ENCODE measurements around the gene CRLF2. TPM values are rescaled to one million over a fixed set of nuclear protein-coding genes. Genes with fewer than 3 reads are reported as not detected.

The CRLF2 gene
- total RNA-seq, 3 donors from 2014 or later = 0.31 to 0.63 TPM; not detected in 1

- no peak for DNase-seq
- Histone ChIP-seq H3K36me3 (ENCODE audit: low read depth) (no peaks in the 10 kb centered on the region), H3K9me3 (no peaks in the 10 kb centered on the region), H3K4me1 (ENCODE audit: low read depth) (no peaks in the 10 kb centered on the region), H3K4me3 (no peak overlapping the region)
- TF ChIP-seq, protein P1, sequence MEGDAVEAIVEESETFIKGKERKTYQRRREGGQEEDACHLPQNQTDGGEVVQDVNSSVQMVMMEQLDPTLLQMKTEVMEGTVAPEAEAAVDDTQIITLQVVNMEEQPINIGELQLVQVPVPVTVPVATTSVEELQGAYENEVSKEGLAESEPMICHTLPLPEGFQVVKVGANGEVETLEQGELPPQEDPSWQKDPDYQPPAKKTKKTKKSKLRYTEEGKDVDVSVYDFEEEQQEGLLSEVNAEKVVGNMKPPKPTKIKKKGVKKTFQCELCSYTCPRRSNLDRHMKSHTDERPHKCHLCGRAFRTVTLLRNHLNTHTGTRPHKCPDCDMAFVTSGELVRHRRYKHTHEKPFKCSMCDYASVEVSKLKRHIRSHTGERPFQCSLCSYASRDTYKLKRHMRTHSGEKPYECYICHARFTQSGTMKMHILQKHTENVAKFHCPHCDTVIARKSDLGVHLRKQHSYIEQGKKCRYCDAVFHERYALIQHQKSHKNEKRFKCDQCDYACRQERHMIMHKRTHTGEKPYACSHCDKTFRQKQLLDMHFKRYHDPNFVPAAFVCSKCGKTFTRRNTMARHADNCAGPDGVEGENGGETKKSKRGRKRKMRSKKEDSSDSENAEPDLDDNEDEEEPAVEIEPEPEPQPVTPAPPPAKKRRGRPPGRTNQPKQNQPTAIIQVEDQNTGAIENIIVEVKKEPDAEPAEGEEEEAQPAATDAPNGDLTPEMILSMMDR (IDR thresholded peaks at IDR 0.05) = no peak
- intact Hi-C loops (cut with DNase I, micrococcal nuclease) = no loop called here
- ATAC-seq = no peak
Observed at GRCh38 chrX:1150569-1151347, 61.7 kb downstream of the CRLF2 start.

DNA sequence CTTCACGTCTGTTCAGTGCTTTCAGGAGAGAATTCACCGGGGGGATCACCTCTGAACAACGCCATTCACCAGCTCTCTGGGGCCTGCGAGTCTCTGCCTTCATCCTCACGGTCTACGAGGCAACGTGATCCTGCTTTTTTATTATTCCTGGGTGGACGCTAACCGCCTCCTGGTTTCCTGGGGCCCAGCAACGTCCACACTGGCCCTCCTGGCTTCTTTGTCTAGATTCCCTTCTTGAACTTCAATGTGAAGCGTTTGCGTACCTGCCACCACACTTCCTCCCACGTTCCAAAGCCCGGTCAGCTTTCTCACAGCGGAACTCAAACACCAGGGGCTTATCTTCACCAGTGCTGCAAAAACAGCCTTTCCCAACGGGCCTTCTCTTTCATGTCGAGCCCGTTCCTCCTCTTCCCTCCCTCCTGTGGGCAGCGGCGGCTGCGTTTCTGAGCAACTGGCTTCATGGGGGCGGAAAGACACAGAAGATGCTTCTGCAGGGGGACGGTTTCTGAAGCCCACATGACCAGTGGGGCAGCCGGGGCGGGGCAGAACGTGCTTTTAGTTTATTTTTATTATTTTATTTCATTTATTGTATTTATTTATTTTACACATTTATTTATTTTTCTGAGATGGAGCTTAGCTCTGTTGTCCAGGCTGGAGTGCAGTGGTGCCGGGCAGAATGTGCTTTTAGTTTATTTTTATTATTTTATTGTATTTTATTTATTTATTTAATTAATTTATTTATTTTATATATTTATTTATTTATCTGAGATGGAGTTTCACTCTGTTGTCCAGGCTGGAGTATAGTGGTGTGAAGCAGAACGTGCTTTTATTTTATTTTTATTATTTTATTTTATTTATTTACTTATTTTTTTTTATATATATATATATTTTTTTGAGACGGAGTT, 64.6 kb downstream of the CRLF2 start:
- TF ChIP-seq, protein P1 (IDR thresholded peaks at IDR 0.05) = no peak
- intact Hi-C loops (cut with DNase I, micrococcal nuclease) = no loop called here
- Histone ChIP-seq H3K36me3 (ENCODE audit: low read depth) (no peaks in the 10 kb centered on the region), H3K4me1 (ENCODE audit: low read depth) (no peaks in the 10 kb centered on the region), H3K4me3 (no peak overlapping the region), H3K9me3 (no peaks in the 10 kb centered on the region)
- ATAC-seq (no peak), DNase-seq (no peak)

DNA sequence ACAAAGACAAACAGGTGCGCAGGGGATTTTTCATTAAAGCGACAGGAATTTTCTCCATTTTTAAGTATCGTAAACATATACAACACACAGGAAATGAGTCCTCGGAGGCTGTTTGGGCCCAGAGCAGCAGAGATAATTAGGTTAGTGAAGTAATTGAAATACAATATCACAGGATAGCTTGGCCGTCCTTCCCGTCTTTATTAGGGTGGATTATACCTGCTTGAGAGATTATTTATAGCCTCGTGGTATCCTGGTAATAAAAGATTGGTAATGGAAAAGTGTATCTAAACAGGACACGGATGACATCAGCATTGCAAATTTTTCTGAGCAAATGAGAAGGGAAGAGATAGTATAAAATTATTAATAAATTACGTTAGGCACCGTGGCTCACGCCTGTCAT, 68.2 kb downstream of the CRLF2 start:
- TF ChIP-seq, protein P1 (IDR thresholded peaks at IDR 0.05) = no peak
- no peak for ATAC-seq
- Histone ChIP-seq H3K36me3 (ENCODE audit: low read depth) (no peaks in the 10 kb centered on the region), H3K4me3 (no peak overlapping the region), H3K4me1 (ENCODE audit: low read depth) (no peaks in the 10 kb centered on the region), H3K9me3 (no peaks in the 10 kb centered on the region)
- intact Hi-C loops (cut with DNase I, micrococcal nuclease) = no loop called here
- DNase-seq = no peak

Other genes starting within 250 kb of the CRLF2 start
- gene CSF2RA, start 56.2 kb upstream of the CRLF2 start, total RNA-seq = 1 to 10 TPM; 3.3 to 5.5 (median 4.5) TPM
- 10 to 100 TPM in 1 of 3 donors, 1 to 10 TPM in 2; 6.3 to 11.6 (median 8.5) TPM for gene IL3RA, start 124.1 kb upstream of the CRLF2 start, total RNA-seq
- 100 to 1,000 TPM; 435 to 455 (median 450) TPM for gene SLC25A6, start 179.5 kb upstream of the CRLF2 start, total RNA-seq
- 10 to 100 TPM; 15.6 to 32.0 (median 18.8) TPM for gene ASMTL, start 240.3 kb upstream of the CRLF2 start, total RNA-seq

Measured in mucosa of descending colon (tissue), 3 donors.